Measurements from ENCODE around the gene CSTB. TPM values are rescaled to one million over a fixed set of nuclear protein-coding genes. Genes with fewer than 3 reads are reported as not detected.

Gene CSTB
- total RNA-seq, 1 experiment from 2014 or later, result 40.7 TPM

DNA sequence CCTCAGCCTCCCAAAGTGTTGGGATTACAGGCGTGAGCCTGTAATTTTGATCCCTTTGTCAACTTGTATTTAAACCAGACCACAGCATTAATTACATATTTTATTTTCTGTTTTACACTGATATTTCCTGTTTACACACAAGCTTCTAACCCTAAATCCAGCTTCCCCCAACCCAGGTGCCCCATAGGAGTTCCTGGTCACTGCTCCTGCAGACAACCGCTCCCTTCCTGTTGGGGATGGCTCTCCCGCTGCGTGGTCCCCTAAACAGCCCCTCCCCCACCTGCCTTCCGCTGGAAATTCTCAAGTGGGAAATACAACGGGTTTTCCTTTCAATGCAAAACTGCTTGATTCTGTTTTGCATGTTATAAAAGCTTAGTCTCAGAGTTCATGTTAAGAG, 3.7 kb downstream of the CSTB start:
- no peak overlapping the region for H4K5ac ChIP-seq (ENCODE audit: insufficient read length, low read depth, low read length)
- H2AFZ ChIP-seq (ENCODE audit: low read length), result no peak overlapping the region
- H4K20me1 ChIP-seq (ENCODE audit: control insufficient read depth, insufficient read depth, insufficient read length), result no peaks in the 10 kb centered on the region
- no peak overlapping the region for H3K4me2 ChIP-seq (ENCODE audit: insufficient read depth, insufficient read length, low read length)
- H3K4me3 Mint-ChIP-seq, result peak overlapping the region in 1 of 2 experiments; percentile 42; a peak in 1 of 5 replicates
- WGBS (ENCODE audit: extremely low coverage, insufficient read length, low lambda C conversion rate), result no CpG with 5 or more reads among the region's 6 CpGs
- H3K27me3 ChIP-seq (ENCODE audit: insufficient read depth, low read length), result no peaks in the 10 kb centered on the region
- no peaks in the 10 kb centered on the region for H3K23me2 ChIP-seq (ENCODE audit: insufficient read length, low read depth, low read length, poor library complexity, severe bottlenecking)
- H3K79me1 ChIP-seq (ENCODE audit: insufficient read depth, low read depth, low read length, poor library complexity, severe bottlenecking), result no peaks in the 10 kb centered on the region
- H2BK12ac ChIP-seq (ENCODE audit: insufficient read length, low read depth, low read length), result no peak overlapping the region
- H3K9ac ChIP-seq (ENCODE audit: extremely low read depth, insufficient read length, low read length), result no peak overlapping the region
- H3K36me3 Mint-ChIP-seq (ENCODE audit: insufficient read depth in 1 of 3, low read depth in 3 of 3), result peaks cover 10 to 20% (median 18%) of the 10 kb centered on the region in 3 experiments; a peak in 6 of 7 replicates
- no peak overlapping the region for H3K4ac ChIP-seq (ENCODE audit: low read depth, low read length)
- no peaks in the 10 kb centered on the region; a peak in 1 of 5 replicates for H3K9me3 Mint-ChIP-seq
- H3K18ac ChIP-seq (ENCODE audit: insufficient read length, low read depth, low read length), result no peak overlapping the region
- H2BK15ac ChIP-seq (ENCODE audit: low read depth, low read length), result no peak overlapping the region
- peaks cover 47 to 50% of the 10 kb centered on the region in 2 experiments for H3K4me1 Mint-ChIP-seq
- H2BK5ac ChIP-seq (ENCODE audit: insufficient read length, low read length), result no peak overlapping the region
- DNase-seq, result no peak
- no peak overlapping the region for H2AK5ac ChIP-seq (ENCODE audit: insufficient read length, low read length)
- no peak overlapping the region for H3K23ac ChIP-seq (ENCODE audit: insufficient read length, low read depth, low read length)
- no peak overlapping the region for H4K91ac ChIP-seq (ENCODE audit: insufficient read length, low read depth, low read length)
- H3K9me3 ChIP-seq (ENCODE audit: control insufficient read depth, low read depth, low read length), result no peaks in the 10 kb centered on the region
- no peak overlapping the region for H3K27ac ChIP-seq (ENCODE audit: insufficient read length, low read depth, low read length)
- H2BK20ac ChIP-seq (ENCODE audit: low read depth, low read length, poor library complexity, severe bottlenecking), result no peak overlapping the region
- peaks cover 4% of the 10 kb centered on the region; the same call in 1 of the 2 replicates for H3K4me1 ChIP-seq (ENCODE audit: insufficient read depth, low read length)
- TF ChIP-seq, protein P1, sequence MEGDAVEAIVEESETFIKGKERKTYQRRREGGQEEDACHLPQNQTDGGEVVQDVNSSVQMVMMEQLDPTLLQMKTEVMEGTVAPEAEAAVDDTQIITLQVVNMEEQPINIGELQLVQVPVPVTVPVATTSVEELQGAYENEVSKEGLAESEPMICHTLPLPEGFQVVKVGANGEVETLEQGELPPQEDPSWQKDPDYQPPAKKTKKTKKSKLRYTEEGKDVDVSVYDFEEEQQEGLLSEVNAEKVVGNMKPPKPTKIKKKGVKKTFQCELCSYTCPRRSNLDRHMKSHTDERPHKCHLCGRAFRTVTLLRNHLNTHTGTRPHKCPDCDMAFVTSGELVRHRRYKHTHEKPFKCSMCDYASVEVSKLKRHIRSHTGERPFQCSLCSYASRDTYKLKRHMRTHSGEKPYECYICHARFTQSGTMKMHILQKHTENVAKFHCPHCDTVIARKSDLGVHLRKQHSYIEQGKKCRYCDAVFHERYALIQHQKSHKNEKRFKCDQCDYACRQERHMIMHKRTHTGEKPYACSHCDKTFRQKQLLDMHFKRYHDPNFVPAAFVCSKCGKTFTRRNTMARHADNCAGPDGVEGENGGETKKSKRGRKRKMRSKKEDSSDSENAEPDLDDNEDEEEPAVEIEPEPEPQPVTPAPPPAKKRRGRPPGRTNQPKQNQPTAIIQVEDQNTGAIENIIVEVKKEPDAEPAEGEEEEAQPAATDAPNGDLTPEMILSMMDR (conservative IDR thresholded peaks at IDR 0.05), result no peak
- no peaks in the 10 kb centered on the region; the same call in 1 of the 2 replicates for H3K79me2 ChIP-seq (ENCODE audit: insufficient read depth, low read length)
- H3T11ph ChIP-seq (ENCODE audit: low read length), result no peak overlapping the region
- no peak overlapping the region for H3K27ac Mint-ChIP-seq
- H4K8ac ChIP-seq (replicated peaks; ENCODE audit: insufficient read length, low read depth, low read length), result no peak overlapping the region
- H3K56ac ChIP-seq (ENCODE audit: insufficient read length, low read depth, low read length), result no peak overlapping the region
- peaks cover 1% of the 10 kb centered on the region; the same call in 1 of the 2 replicates for H3K27me3 Mint-ChIP-seq (ENCODE audit: low read depth)
- H2BK120ac ChIP-seq (ENCODE audit: low read depth, low read length, poor library complexity, severe bottlenecking), result no peak overlapping the region
- H3K14ac ChIP-seq (ENCODE audit: insufficient read depth, low read length), result no peak overlapping the region
